Caki2 (cell line): ENCODE data around the gene FAM111A. TPM values are rescaled to one million over a fixed set of nuclear protein-coding genes. Genes with fewer than 3 reads are reported as not detected.
A peak's percentile ranks its signal among the peaks of the same experiment; 100 is the strongest.

Source experiments
- DNase-seq: peaks from one replicate; pipeline ENCODE4 v3.0.0-alpha.2; 2015; ENCODE audit warnings: low read depth
- in situ Hi-C: cut with HindIII; loops from 2 replicates; pipeline ENCODE4 v1.10.0; 2016; ENCODE audit warnings: low sequenced_read_pairs, low pct_unique_long_range_greater_than_20kb, mixed read lengths
- total RNA-seq: library from RNA; depleted of rRNA; stranded (reverse); fragments of >200 nt; shearing (Covaris generic); gene quantifications from 2 replicates; pipeline ENCODE4 v1.2.3, GENCODE V29; 2014; ENCODE audit warnings: low replicate concordance

FAM111A gene
- total RNA-seq, 1 experiment from 2014 or later: 28.7 TPM

- DNase-seq: peak; percentile 22
- in situ Hi-C loops: no loop called here
Measured at GRCh38 chr11:59173964-59174663, 31.5 kb downstream of the FAM111A start.

GRCh38 chr11:59174664-59175033, 32.0 kb downstream of the FAM111A start:
- in situ Hi-C loops: no loop called here
- peak; percentile 22 for DNase-seq

GRCh38 chr11:59175091-59175501, 32.4 kb downstream of the FAM111A start:
- no peak for DNase-seq
- in situ Hi-C loops: no loop called here

- DNase-seq: no peak
- in situ Hi-C loops: no loop called here
Measured at GRCh38 chr11:59176330-59176729, 33.7 kb downstream of the FAM111A start.

GRCh38 chr11:59178402-59178801, 35.7 kb downstream of the FAM111A start:
- in situ Hi-C loops: no loop called here
- no peak for DNase-seq

- in situ Hi-C loops: no loop called here
- no peak for DNase-seq
Measured at GRCh38 chr11:59179121-59179520, 36.5 kb downstream of the FAM111A start.

- in situ Hi-C loops: no loop called here
- DNase-seq: no peak
Measured at GRCh38 chr11:59180168-59180776, 37.6 kb downstream of the FAM111A start.

- in situ Hi-C loops: no loop called here
- no peak for DNase-seq
Measured at GRCh38 chr11:59180907-59181306, 38.3 kb downstream of the FAM111A start.

- no peak for DNase-seq
- in situ Hi-C loops: no loop called here
Measured at GRCh38 chr11:59181746-59182456, 39.2 kb downstream of the FAM111A start.

- DNase-seq: no peak
- in situ Hi-C loops: no loop called here
Measured at GRCh38 chr11:59182457-59183151, 39.9 kb downstream of the FAM111A start.

- in situ Hi-C loops: no loop called here
- no peak for DNase-seq
Measured at GRCh38 chr11:59183771-59184170, 41.1 kb downstream of the FAM111A start.

- in situ Hi-C loops: no loop called here
- no peak for DNase-seq
Measured at GRCh38 chr11:59184691-59185339, 42.2 kb downstream of the FAM111A start.

- in situ Hi-C loops: no loop called here
- no peak for DNase-seq
Measured at GRCh38 chr11:59185386-59185945, 42.8 kb downstream of the FAM111A start.

GRCh38 chr11:59186130-59186594, 43.5 kb downstream of the FAM111A start:
- no peak for DNase-seq
- in situ Hi-C loops: no loop called here

- in situ Hi-C loops: no loop called here
- DNase-seq: no peak
Measured at GRCh38 chr11:59187035-59187434, 44.4 kb downstream of the FAM111A start.

GRCh38 chr11:59187587-59187986, 44.9 kb downstream of the FAM111A start:
- in situ Hi-C loops: no loop called here

GRCh38 chr11:59188954-59189353, 46.3 kb downstream of the FAM111A start:
- DNase-seq: no peak
- in situ Hi-C loops: no loop called here

More at GRCh38 chr11:59187587-59187986, 44.9 kb downstream of the FAM111A start:
- DNase-seq: no peak

GRCh38 chr11:59189986-59190385, 47.3 kb downstream of the FAM111A start:
- DNase-seq: no peak
- in situ Hi-C loops: no loop called here
